ENCODE results near the gene MYL9. TPM values are rescaled to one million over a fixed set of nuclear protein-coding genes. Genes with fewer than 3 reads are reported as not detected.

Gene MYL9
- total RNA-seq, 2 donors from 2014 or later = 16.9 to 26.7 TPM

DNA sequence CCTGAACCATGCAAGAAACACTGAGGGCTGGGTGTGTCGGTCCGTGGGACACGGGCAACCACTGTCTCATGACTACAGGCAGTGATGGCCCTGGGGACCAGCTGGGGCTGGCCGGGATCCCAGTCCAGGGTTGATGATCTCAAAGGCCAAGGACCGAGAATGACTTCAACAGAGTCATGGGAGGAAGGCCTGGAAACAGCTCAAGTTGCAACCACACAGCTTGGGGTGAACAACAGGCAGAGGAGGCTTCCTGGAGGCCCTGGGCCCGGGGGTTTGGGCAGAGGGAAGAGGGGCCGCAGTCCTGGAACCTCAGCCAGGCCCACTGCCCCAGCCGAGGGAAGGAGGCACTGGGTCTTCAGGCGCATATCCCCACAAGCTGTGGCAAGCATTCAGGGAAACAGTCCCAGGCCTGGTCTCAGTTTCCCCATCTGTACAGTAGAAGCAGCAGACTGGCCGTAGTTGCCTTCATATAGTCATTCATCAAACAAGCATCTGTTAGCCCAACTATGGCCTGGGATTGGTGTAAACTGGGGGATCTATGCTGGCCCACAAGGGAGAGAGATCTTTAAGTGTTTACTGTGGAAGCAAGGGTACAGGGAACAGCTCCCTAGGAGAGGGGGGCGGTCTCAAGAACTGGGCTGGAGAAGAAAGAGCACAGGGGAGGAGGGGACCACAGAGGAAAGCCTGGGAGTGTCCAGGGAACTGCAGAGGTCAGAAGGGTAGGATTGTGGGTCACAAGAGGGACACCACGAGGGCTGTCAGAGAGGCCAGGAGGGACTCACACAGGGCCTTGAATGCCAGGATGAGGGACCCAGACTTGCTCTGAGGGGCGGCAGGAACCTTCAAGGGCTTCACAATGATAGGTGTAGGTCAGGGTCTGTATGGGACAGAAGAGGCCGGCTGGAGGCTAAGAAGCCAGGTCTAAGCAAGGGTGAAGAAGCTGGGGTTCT, 2.1 kb downstream of the MYL9 start:
- intact Hi-C loops (cut with DNase I) = no loop called here
- peak overlapping the region in 3 of 4 donors; percentile 4 to 67 (median 5) for H3K27ac ChIP-seq
- peak; percentile 44 to 57 (median 53) for DNase-seq
- H3K4me1 ChIP-seq = peaks cover 40% of the 10 kb centered on the region
- no peaks in the 10 kb centered on the region for H3K36me3 ChIP-seq (replicated peaks in 1 of 2; ENCODE audit: insufficient read depth in 1 of 2, low read depth in 2 of 2)
- peak; percentile 34 for ATAC-seq
- no peaks in the 10 kb centered on the region for H3K9me3 ChIP-seq
- H3K4me3 ChIP-seq = no peak overlapping the region
- no peaks in the 10 kb centered on the region for H3K27me3 ChIP-seq
- WGBS, 2 donors = 82 to 93% methylated on average over 8 to 14 of the region's 14 CpGs
- TF ChIP-seq, protein P1, sequence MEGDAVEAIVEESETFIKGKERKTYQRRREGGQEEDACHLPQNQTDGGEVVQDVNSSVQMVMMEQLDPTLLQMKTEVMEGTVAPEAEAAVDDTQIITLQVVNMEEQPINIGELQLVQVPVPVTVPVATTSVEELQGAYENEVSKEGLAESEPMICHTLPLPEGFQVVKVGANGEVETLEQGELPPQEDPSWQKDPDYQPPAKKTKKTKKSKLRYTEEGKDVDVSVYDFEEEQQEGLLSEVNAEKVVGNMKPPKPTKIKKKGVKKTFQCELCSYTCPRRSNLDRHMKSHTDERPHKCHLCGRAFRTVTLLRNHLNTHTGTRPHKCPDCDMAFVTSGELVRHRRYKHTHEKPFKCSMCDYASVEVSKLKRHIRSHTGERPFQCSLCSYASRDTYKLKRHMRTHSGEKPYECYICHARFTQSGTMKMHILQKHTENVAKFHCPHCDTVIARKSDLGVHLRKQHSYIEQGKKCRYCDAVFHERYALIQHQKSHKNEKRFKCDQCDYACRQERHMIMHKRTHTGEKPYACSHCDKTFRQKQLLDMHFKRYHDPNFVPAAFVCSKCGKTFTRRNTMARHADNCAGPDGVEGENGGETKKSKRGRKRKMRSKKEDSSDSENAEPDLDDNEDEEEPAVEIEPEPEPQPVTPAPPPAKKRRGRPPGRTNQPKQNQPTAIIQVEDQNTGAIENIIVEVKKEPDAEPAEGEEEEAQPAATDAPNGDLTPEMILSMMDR (IDR thresholded peaks at IDR 0.05) = no peak
- TF ChIP-seq POLR2A (IDR thresholded peaks at IDR 0.05) = no peak

DNA sequence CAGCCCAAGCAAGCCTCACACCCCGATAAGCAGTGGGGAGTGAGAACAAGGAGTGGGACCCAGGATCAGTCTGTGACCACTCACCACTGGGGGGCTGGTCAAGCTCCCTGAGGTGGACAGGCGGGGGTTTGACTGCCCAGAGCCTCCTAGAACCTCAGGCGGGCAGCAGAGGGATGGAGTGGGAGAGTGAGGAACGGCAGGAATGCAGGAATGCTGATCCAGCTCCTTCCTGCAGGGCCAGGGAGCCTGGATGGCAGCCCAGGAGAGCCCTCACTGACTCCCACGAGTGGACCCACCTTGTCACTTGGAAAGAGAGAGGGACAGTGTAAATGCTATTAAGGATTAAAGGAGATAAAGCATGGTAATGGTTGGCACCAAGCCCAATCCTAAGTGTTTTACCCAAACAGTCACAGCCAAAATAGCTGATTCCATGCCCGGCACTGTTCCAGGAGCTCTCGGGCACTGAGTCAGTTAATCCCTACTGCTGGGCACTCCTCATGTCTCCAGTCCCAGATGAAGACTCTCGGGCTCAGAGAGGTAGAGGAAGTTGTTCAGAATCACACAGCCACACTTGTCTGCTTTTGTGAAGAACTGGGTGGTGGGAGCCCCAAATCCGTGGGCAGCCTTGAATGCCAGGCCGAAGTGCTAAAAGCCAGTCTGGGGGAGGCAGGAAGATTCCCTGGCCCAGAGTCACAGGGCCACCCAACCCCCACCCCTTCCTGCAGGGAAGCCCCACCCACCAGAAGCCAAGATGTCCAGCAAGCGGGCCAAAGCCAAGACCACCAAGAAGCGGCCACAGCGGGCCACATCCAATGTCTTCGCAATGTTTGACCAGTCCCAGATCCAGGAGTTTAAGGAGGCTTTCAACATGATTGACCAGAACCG, 3.1 kb downstream of the MYL9 start:
- DNase-seq = peak in 2 of 4 donors; percentile 30 to 51
- Histone ChIP-seq H3K4me1 (peaks cover 40% of the 10 kb centered on the region), H3K27me3 (no peaks in the 10 kb centered on the region), H3K36me3 (replicated peaks in 1 of 2; ENCODE audit: insufficient read depth in 1 of 2, low read depth in 2 of 2) (no peaks in the 10 kb centered on the region), H3K9me3 (no peaks in the 10 kb centered on the region), H3K27ac (peak overlapping the region in 3 of 4 donors; percentile 4 to 41 (median 5)), H3K4me3 (no peak overlapping the region)
- 60 to 67% methylated on average over 9 to 15 of the region's 15 CpGs for WGBS, 2 donors
- peak; percentile 19 for ATAC-seq
- intact Hi-C loops (cut with DNase I) = no loop called here
- no peak for TF ChIP-seq POLR2A (IDR thresholded peaks at IDR 0.05)
- TF ChIP-seq, protein P1 (IDR thresholded peaks at IDR 0.05) = no peak

DNA sequence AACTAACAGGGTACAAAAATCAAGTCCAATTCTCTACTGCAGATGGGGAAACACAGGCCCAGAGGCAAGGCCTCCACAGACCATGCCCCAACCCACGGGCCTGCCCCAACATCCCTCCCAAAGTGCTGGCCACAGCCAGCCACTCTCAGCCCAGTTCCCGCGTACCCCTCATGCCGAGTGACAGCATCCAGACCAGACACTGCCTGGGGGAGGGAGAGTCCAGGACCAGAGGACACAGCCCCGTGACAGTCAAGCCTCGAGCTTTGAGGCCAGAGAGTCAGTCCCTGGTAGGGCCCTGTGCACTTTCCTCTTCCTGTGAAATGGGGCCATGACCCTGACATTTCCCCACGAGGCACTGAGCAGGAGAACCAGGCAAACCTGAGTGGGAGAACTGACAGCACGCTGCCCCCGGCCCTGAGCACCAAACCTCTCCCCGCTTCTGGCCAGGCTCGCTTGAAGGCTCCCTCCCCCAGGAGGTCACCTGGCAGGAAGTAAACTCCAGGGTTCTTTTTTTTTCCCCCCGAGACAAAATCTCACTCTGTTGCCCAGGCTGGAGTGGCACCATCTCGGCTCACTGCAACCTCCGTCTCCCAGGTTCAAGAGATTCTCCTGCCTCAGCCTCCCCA, 4.9 kb downstream of the MYL9 start:
- H3K27ac ChIP-seq = no peak overlapping the region
- no peak for DNase-seq
- H3K9me3 ChIP-seq = no peaks in the 10 kb centered on the region
- intact Hi-C loops (cut with DNase I) = no loop called here
- no peaks in the 10 kb centered on the region for H3K36me3 ChIP-seq (replicated peaks in 1 of 2; ENCODE audit: insufficient read depth in 1 of 2, low read depth in 2 of 2)
- ATAC-seq = no peak
- WGBS, 2 donors = 82 to 83% methylated on average over 6 to 14 of the region's 14 CpGs
- TF ChIP-seq, protein P1 (IDR thresholded peaks at IDR 0.05) = no peak
- no peak for TF ChIP-seq POLR2A (IDR thresholded peaks at IDR 0.05)
- H3K4me1 ChIP-seq = peaks cover 36% of the 10 kb centered on the region
- H3K27me3 ChIP-seq = no peaks in the 10 kb centered on the region
- H3K4me3 ChIP-seq = no peak overlapping the region

DNA sequence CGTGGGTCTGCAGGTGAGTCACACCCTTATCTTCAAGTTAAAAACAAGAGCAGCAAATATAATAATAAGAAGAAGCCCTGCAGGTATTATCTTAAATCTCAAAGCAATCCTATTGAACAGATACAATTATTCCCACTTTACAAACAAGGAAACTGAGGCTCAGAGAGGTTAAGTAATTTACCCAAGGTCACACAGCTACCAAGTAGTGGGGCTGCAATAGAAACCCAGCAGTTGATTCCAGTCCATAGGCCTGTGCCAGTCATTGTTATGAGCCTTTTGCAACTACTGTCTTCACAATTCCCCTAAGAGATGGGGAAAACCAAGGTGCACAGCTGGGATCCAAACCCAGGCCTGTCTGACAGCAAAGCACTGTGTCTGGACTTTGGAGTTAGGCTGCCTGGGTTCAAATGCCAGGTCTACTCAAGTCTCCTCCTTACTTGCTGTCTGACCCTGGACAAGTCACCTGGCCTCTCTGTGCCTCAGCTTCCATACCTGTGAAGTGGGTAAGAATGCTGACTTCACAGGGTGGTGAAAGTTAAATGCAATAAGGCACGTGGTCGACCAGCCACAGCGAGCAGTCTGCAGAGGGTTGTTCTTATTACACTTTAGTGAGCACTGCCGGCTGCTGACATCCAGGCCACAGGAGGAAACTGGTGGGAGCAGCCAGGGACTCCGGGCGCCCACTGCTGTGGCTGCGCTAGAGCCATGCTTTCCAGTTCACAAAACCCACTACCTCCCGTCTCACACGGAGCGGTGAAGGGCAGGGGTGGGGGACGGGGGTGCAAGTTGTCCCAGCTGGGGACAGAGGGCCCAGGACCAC, 6.1 kb downstream of the MYL9 start:
- H3K36me3 ChIP-seq (replicated peaks in 1 of 2; ENCODE audit: insufficient read depth in 1 of 2, low read depth in 2 of 2) = no peaks in the 10 kb centered on the region
- 62 to 70% methylated on average over 2 to 12 of the region's 12 CpGs for WGBS, 2 donors
- no peaks in the 10 kb centered on the region for H3K9me3 ChIP-seq
- ATAC-seq (no peak), DNase-seq (no peak)
- H3K27me3 ChIP-seq = no peaks in the 10 kb centered on the region
- intact Hi-C loops (cut with DNase I) = no loop called here
- TF ChIP-seq, protein P1 (IDR thresholded peaks at IDR 0.05) = no peak
- TF ChIP-seq POLR2A (IDR thresholded peaks at IDR 0.05) = no peak
- no peak overlapping the region for H3K4me3 ChIP-seq
- H3K27ac ChIP-seq = no peak overlapping the region
- H3K4me1 ChIP-seq = peaks cover 27% of the 10 kb centered on the region

All from body of pancreas (tissue), 4 donors.